ENCODE results near the gene EPC1.
"Not testable (repeated sequence)": the region's sequence is repeated elsewhere in the genome, so short reads cannot be mapped to it uniquely, and the experiment has no call there.

Gene EPC1

DNA sequence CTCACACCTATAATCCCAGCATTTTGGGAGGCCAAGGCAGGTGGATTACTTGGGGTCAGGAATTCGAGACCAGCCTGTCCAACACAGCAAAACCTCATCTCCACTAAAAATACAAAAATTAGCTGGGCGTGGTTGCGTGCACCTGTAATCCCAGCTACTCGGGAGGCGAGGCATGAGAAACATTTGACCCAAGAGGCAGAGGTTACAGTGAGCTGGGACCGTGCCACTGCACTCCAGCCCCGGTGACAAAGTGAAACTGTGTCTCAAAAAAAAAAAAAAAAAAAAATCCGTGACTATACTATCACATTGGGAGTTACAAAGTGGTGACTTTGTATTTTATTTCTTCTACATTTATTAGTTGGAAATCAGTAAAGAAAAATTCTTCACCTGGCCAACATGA is 101.2 kb downstream of the EPC1 start:
- H3K4me3 ChIP-seq = no peak overlapping the region

GRCh38 chr10:32244421-32245207 is 102.3 kb downstream of the EPC1 start:
- H3K4me3 ChIP-seq = no peak overlapping the region
- H3K27ac ChIP-seq = no peak overlapping the region

More for the DNA sequence above, 101.2 kb downstream of the EPC1 start:
- H3K27ac ChIP-seq = no peak overlapping the region

DNA sequence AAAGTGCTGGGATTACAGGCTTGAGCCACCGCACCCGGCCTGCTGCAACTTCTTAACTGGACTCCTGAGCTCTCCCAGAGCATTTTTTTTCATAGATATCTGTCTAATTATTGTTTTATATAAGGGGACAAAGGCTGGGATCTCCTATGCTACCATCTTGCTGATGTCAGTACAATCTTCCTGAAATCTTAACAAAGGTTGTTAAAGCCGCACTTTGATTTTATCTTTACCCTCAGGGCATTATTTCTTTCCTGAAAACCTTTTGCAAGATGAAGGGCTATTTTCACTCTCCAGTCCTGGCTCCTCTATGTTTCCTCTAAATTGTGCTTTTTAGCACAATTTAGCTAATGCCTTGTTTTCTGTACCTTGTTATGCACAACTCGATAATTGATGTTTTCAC is 102.9 kb downstream of the EPC1 start:
- Histone ChIP-seq H3K4me3 (no peak overlapping the region), H3K27ac (no peak overlapping the region)

GRCh38 chr10:32241946-32242345 is 105.0 kb downstream of the EPC1 start:
- Histone ChIP-seq H3K4me3 (no peak overlapping the region), H3K27ac (no peak overlapping the region)

DNA sequence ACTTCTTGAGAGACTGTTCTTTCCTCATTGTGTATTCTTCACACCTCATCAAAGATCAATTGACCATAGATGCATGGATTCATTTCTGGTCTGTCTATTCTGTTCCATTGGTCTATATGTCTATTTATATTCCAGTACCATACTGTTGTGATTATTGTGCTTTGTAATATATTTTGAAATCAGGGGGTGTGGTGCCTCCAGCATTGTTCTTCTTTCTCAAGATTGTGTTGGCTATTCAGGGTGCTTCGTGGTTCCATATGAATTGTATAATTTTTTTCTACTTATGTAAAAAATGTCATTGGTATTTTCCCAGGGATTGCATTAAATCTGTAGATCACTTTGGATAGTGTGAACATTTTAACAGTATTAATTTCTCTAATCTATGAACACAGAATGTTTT is 106.5 kb downstream of the EPC1 start:
- Histone ChIP-seq H3K27ac (no peak overlapping the region), H3K4me3 (no peak overlapping the region)

DNA sequence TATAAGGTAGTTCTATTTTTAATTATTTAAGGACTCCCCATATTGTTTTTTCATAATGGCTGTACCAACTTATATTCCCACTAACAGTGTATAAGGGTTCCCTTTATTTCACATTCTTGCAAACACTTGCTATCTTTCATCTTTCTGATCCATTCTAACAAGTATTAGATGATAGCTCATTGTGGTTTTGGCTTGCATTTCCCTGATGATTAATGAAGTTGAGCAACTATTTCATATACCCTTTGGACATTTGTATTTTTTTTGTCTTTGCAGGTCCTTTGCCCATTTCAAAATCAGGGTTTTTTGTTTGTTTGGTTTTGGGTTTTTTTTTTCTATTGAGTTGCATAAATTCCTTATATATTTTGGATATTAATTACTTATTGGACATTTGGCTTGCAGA is 107.2 kb downstream of the EPC1 start:
- Histone ChIP-seq H3K4me3 (no peak overlapping the region), H3K27ac (no peak overlapping the region)

DNA sequence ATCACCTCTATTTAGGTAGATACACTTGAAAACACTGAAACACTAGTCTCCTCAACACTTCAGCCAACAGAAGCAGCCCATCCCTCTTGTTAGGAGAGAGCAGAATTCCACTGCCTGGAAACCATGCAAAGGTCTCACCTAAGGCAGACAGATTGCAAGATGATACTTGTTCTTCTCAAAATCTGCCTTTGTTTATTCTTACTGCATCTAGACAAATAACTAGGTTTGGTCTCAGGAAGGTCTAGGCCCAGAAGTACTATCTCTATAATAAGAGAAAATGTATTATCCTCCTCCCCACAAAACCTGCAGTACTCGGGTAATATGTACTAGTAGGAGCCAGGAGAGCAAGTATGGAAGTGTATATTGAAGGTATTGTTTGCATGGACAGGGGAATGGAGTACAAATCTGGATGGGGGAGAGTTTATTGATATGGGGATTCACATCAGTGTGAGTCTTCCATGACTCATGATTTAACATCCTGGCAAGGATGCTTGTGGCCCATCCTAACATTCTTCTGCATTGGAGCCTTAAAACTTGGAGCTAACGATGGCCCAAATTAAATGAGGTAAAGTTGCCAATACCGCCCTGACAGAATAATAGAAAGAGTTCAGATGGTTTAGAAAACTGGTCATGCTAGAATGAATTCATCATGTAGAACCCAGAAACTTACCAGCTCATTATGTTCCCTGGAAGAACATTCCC is 109.2 kb downstream of the EPC1 start:
- H3K4me3 ChIP-seq = no peak overlapping the region
- no peak overlapping the region for H3K27ac ChIP-seq

DNA sequence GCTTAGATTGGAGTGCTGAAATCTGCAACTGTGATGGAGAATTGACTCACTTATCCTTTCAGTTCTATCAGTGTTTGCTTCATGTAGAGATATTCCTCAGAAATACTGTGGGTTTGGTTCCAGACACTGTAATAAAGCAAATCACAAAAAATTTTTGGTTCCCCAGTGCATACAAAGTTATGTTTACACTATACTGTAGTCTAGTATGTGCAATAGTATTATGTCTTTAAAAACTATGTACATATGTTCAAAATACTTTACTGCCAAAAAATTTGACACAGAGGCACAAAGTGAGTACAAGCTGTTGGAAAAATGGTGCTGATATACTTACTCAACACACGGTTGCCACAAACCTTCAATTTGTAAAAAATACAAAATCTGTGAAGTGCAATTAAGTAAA is 112.5 kb downstream of the EPC1 start:
- Histone ChIP-seq H3K4me3 (no peak overlapping the region), H3K27ac (no peak overlapping the region)

DNA sequence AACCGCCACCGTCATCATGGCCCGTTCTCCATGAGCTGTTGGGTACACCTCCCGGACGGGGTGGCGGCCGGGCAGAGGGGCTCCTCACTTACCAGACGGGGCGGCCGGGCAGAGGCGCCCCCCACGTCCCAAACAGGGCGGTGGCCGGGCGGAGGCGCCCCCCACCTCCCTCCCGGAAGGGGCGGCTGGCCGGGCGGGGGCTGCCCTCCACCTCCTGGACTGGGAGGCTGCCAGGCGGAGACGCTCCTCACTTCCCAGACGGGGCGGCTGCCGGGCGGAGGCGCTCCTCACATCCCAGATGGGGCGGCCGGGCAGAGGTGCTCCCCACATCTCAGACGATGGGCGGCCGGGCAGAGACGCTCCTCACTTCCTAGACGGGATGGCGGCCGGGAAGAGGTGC is 113.6 kb downstream of the EPC1 start:
- not testable (repeated sequence) for H3K27ac ChIP-seq, H3K4me3 ChIP-seq

DNA sequence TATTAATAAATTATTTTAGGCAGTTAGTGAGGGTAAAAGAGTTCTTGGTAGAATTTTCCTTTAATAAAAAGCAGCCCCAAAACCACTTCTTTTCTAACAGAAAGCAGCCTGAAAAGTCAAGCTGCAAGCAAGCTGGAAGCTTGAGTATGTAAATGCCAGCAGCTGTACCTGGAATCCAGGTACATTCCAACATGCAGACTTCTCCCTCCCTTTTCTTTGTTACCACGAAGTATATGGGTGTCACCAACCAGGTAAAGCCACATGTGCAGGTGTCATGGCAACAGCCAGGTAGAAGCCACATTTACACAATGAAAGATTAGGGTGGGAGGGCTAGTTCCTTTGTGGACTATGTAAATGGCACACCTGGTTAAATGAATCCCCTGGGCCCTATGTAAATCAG is 114.6 kb downstream of the EPC1 start:
- Histone ChIP-seq H3K4me3 (no peak overlapping the region), H3K27ac (no peak overlapping the region)

GRCh38 chr10:32229788-32230187 is 117.2 kb downstream of the EPC1 start:
- H3K27ac ChIP-seq, H3K4me3 ChIP-seq: not testable (repeated sequence)

- no peak overlapping the region for H3K27ac ChIP-seq
- no peak overlapping the region for H3K4me3 ChIP-seq
Observed at GRCh38 chr10:32229170-32229569, 117.8 kb downstream of the EPC1 start.

GRCh38 chr10:32227802-32228201 is 119.2 kb downstream of the EPC1 start:
- Histone ChIP-seq H3K4me3 (no peak overlapping the region), H3K27ac (no peak overlapping the region)

- no peak overlapping the region for H3K27ac ChIP-seq
Observed at GRCh38 chr10:32226624-32227023, 120.3 kb downstream of the EPC1 start.

GRCh38 chr10:32225976-32226375 is 121.0 kb downstream of the EPC1 start:
- no peak overlapping the region for H3K27ac ChIP-seq
- H3K4me3 ChIP-seq = no peak overlapping the region

More at GRCh38 chr10:32226624-32227023, 120.3 kb downstream of the EPC1 start:
- no peak overlapping the region for H3K4me3 ChIP-seq

- not testable (repeated sequence) for H3K27ac ChIP-seq, H3K4me3 ChIP-seq
Observed at GRCh38 chr10:32222376-32222775, 124.6 kb downstream of the EPC1 start.

DNA sequence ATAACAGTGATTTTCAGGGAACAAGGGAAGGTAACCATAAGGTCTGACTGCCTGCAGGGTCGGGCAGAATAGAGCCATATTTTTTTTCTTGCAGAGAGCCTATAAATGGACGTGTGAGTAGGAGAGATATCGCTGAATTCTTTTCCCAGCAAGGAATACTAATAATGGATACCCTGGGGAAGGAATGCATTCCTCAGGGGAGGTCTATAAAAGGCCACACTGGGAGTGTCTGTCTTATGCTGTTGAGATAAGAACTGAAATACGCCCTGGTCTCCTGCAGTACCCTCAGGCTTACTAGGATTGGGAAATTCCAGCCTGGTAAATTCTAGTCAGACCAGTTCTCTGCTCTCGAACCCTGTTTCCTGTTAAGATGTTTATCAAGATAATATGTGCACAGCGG is 127.8 kb downstream of the EPC1 start:
- not testable (repeated sequence) for H3K4me3 ChIP-seq, H3K27ac ChIP-seq

- H3K4me3 ChIP-seq, H3K27ac ChIP-seq: not testable (repeated sequence)
Observed at GRCh38 chr10:32218206-32219044, 128.5 kb downstream of the EPC1 start.
